Stimulated activated CD4-positive, alpha-beta T cell treated with anti-CD3 and anti-CD28 coated beads, Interleukin-15, amount 100 ng/mL, for 48 hours (primary cell): Measurements from ENCODE around the gene LRATD1.
"Not testable (repeated sequence)": the region's sequence is repeated elsewhere in the genome, so short reads cannot be mapped to it uniquely, and the experiment has no call there.

ENCODE experiments used
- DNase-seq, 2 donors: peaks; one replicate each; pipeline ENCODE4 v3.0.0-alpha.2; 2020; ENCODE audit warnings: low read depth in 2 of 2

The LRATD1 gene

GRCh38 chr2:14632133-14632936 lies at the start of gene LRATD1:
TSS of gene LRATD1 (plus strand) at chr2:14632717. CDS start at chr2:14633980, 1,263 bp downstream.
- DNase-seq, result no peak

- DNase-seq, result no peak
Measured at GRCh38 chr2:14583059-14583458, 49.5 kb upstream of the LRATD1 start.

GRCh38 chr2:14583802-14584201 lies 48.7 kb upstream of the LRATD1 start:
- no peak for DNase-seq

GRCh38 chr2:14587119-14587518 lies 45.4 kb upstream of the LRATD1 start:
- DNase-seq, result no peak

GRCh38 chr2:14601156-14601770 lies 31.3 kb upstream of the LRATD1 start:
- DNase-seq, result no peak

GRCh38 chr2:14602309-14602708 lies 30.2 kb upstream of the LRATD1 start:
- DNase-seq, result no peak

GRCh38 chr2:14603676-14604075 lies 28.8 kb upstream of the LRATD1 start:
- DNase-seq, result no peak

- no peak for DNase-seq
Measured at GRCh38 chr2:14608245-14608644, 24.3 kb upstream of the LRATD1 start.

GRCh38 chr2:14614017-14614416 lies 18.5 kb upstream of the LRATD1 start:
- no peak for DNase-seq

GRCh38 chr2:14615121-14615520 lies 17.4 kb upstream of the LRATD1 start:
- DNase-seq, result no peak

- no peak for DNase-seq
Measured at GRCh38 chr2:14615760-14616159, 16.8 kb upstream of the LRATD1 start.

- DNase-seq, result no peak
Measured at GRCh38 chr2:14616342-14616741, 16.2 kb upstream of the LRATD1 start.

GRCh38 chr2:14616950-14617349 lies 15.6 kb upstream of the LRATD1 start:
- DNase-seq, result no peak

GRCh38 chr2:14619441-14619840 lies 13.1 kb upstream of the LRATD1 start:
- DNase-seq, result no peak

- DNase-seq, result no peak
Measured at GRCh38 chr2:14621114-14621513, 11.4 kb upstream of the LRATD1 start.

- DNase-seq, result no peak
Measured at GRCh38 chr2:14621906-14622549, 10.5 kb upstream of the LRATD1 start.

- DNase-seq, result not testable (repeated sequence)
Measured at GRCh38 chr2:14622550-14622939, 10.0 kb upstream of the LRATD1 start.

GRCh38 chr2:14623237-14623636 lies 9.3 kb upstream of the LRATD1 start:
- no peak for DNase-seq

- no peak for DNase-seq
Measured at GRCh38 chr2:14626873-14627272, 5.6 kb upstream of the LRATD1 start.

GRCh38 chr2:14628901-14629300 lies 3.6 kb upstream of the LRATD1 start:
- no peak for DNase-seq

GRCh38 chr2:14631406-14632040 lies 994 bp upstream of the LRATD1 start:
- DNase-seq, result no peak

GRCh38 chr2:14633061-14633460 lies 544 bp downstream of the LRATD1 start:
- DNase-seq, result no peak
